HL-60 (cell line): ENCODE results near the gene ADPGK.

ENCODE experiments used
- GABPA ChIP-seq: IDR thresholded peaks from 2 replicates; pipeline ENCODE4 v1.6.1; 2012; ENCODE audit warnings: low read depth
- POLR2AphosphoS5 ChIP-seq: IDR thresholded peaks from 2 replicates; pipeline ENCODE4 v1.6.1; 2012; ENCODE audit warnings: low read depth
- SPI1 ChIP-seq: IDR thresholded peaks from 2 replicates; pipeline ENCODE4 v1.6.1; 2012; ENCODE audit warnings: low read depth, mild to moderate bottlenecking, borderline replicate concordance
- TF ChIP-seq, protein P1 (sequence below): IDR thresholded peaks from one replicate; pipeline ENCODE4 v1.5.1; 2011; ENCODE audit warnings: low read length, control low read depth, inconsistent platforms; ENCODE audit not compliant: insufficient read depth
- TF ChIP-seq, protein P2 (sequence below): IDR thresholded peaks from 2 replicates; pipeline ENCODE4 v1.6.1; 2012; ENCODE audit warnings: low read depth; ENCODE audit not compliant: insufficient replicate concordance

DNA sequence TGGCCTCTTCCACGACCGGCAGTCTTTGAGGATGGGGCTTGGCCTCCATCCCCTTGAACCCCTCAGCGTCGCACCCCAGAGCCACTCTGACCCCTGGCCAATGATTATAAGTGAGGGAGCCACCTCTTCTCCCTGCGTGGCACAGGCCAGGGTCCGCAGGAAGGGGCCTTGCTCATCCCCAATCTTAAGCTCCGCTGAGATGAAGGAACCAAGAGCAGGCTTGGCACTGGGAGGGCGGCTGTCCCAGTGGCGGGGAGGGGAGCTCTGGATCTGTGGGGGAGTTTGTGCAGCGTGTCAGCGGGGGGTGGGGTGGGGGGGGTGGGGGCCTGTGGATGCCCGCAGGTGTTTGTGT, 13.8 kb upstream of the ADPGK start:
- TF ChIP-seq, protein P1, sequence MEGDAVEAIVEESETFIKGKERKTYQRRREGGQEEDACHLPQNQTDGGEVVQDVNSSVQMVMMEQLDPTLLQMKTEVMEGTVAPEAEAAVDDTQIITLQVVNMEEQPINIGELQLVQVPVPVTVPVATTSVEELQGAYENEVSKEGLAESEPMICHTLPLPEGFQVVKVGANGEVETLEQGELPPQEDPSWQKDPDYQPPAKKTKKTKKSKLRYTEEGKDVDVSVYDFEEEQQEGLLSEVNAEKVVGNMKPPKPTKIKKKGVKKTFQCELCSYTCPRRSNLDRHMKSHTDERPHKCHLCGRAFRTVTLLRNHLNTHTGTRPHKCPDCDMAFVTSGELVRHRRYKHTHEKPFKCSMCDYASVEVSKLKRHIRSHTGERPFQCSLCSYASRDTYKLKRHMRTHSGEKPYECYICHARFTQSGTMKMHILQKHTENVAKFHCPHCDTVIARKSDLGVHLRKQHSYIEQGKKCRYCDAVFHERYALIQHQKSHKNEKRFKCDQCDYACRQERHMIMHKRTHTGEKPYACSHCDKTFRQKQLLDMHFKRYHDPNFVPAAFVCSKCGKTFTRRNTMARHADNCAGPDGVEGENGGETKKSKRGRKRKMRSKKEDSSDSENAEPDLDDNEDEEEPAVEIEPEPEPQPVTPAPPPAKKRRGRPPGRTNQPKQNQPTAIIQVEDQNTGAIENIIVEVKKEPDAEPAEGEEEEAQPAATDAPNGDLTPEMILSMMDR = no peak
- TF ChIP-seq POLR2AphosphoS5 = no peak
- TF ChIP-seq, protein P2, sequence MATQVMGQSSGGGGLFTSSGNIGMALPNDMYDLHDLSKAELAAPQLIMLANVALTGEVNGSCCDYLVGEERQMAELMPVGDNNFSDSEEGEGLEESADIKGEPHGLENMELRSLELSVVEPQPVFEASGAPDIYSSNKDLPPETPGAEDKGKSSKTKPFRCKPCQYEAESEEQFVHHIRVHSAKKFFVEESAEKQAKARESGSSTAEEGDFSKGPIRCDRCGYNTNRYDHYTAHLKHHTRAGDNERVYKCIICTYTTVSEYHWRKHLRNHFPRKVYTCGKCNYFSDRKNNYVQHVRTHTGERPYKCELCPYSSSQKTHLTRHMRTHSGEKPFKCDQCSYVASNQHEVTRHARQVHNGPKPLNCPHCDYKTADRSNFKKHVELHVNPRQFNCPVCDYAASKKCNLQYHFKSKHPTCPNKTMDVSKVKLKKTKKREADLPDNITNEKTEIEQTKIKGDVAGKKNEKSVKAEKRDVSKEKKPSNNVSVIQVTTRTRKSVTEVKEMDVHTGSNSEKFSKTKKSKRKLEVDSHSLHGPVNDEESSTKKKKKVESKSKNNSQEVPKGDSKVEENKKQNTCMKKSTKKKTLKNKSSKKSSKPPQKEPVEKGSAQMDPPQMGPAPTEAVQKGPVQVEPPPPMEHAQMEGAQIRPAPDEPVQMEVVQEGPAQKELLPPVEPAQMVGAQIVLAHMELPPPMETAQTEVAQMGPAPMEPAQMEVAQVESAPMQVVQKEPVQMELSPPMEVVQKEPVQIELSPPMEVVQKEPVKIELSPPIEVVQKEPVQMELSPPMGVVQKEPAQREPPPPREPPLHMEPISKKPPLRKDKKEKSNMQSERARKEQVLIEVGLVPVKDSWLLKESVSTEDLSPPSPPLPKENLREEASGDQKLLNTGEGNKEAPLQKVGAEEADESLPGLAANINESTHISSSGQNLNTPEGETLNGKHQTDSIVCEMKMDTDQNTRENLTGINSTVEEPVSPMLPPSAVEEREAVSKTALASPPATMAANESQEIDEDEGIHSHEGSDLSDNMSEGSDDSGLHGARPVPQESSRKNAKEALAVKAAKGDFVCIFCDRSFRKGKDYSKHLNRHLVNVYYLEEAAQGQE = no peak
- TF ChIP-seq GABPA = no peak
- TF ChIP-seq SPI1 = no peak
